DMS79 treated with DMSO at 0.1 percent for 48 hours (cell line): ENCODE measurements around the gene SLC12A6.

ENCODE experiments used
- DNase-seq: peaks from one replicate; lab custom pipeline; 2025; lab: John Stamatoyannopoulos, UW

The SLC12A6 gene

DNA sequence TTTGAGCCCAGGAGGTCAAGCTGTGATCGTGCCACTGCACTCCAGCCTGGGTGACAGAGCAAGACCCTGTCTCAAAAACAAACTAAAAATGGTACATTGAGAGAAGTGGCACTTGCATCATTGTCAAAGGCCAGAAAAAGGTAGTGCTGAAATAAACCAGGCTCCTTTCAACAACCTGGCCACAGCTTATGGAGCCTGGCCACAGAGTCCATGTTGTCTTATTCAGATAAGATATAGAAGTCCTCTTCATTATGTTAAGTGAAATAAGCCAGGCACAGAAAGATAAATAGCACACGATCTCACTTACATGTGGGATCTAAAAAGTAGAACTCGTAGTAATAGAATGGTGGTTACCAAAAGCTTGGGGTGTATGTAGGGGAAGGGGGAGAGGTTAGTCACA, 78.0 kb downstream of the SLC12A6 start:
- no peak for DNase-seq

DNA sequence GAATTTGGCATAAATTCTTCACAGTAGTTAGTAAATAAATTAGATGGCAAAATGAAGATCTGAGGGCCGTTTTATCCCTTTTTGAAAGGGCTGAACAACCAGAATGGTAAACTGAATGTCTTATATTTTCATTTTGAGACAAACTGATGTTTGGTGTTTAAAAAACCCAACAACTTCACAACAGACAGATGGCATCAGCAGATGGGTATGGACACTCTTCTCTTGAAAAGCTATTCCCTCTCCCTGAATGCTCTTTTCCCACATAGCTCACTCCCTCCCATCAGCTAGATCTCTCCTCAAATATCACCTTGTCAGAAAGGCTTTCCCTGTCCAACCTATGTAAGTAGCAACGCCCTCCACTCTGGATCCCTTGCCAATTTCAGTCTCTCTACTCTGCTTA, 79.4 kb downstream of the SLC12A6 start:
- no peak for DNase-seq

DNA sequence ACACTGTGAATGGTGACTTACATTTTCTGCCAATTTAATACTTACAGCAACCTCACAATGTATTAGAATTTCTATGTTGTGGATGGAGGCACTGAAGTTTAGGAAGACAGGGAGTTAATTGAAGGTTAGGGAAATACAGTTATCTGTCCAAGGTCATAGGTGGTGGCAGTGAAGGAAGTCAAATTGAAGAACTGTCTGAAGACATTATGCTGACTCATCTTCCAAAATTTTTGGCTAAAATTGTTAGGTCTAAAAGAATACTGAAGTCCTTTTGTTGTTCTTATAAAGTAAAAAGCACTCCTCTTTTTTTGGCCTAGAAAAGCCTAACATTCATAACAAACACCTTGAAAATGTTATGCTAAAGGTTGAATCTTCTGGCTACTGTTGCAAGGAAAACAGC, 85.0 kb downstream of the SLC12A6 start:
- DNase-seq = no peak

DNA sequence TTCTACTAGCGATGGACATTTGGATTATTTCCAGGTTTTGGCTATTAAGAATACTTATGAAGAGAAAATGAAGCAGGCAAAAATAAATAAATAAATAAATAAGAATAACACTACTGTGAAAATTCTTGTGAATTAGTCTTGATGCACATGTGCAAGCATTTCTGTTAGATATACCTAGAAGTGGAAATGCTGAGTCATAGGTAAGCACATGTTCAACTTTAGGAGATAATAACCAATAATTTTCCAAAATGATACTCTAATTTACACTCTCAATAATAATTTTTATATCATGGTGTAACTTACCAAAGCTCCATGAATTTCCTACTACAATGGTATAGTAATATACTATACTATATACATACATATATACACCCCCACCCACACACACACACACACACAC, 89.4 kb downstream of the SLC12A6 start:
- DNase-seq = no peak

DNA sequence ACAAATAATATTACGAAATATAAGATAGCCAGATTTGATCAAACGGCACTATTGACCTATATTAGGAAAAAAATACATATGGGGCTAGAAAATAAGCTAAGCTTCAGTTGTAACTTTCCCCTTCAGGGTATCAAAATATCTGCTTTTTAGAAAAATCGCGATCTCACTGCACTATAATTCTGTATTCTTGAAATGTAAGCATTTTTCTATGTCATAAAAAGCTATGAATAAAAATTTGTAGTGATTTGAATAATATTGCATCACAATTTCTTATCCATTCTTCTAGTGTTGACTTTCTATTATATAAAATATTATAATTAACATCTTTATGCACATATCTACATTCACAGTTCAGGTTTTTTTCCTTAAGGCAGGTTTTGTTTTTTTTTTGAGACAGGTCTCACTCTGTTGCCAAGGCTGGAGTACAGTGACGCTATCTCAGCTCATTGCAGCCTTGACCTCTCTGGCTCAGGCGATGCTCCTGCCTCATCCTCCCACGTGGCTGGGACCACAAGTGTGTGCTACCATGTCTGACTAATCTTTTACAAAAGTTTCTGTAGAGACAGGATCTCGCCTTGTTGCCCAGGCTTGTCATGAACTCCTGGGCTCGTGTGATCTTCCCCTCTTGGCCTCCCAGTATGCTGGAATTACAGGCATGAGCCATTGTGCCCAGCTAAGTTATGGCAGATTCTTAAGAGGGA, 91.2 kb downstream of the SLC12A6 start:
- DNase-seq = no peak

DNA sequence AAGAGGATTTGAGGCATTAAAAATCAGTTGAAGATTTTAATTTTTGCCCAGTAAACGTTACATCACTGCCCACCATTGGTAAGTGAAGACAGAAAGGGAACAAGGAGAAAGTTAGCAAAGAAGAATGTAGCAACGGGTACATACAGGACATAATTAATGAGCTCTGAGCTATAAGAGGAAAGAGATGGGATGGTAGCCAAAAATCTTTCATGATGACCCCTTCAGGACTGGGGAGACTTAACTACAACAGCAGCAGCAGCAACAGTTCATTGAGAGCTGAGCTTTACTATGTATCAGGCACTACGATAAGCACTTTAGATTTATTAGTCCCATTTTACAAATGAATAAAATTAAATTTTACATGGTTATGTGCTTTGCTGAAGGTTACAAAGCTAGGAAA, 94.4 kb downstream of the SLC12A6 start:
- no peak for DNase-seq

DNA sequence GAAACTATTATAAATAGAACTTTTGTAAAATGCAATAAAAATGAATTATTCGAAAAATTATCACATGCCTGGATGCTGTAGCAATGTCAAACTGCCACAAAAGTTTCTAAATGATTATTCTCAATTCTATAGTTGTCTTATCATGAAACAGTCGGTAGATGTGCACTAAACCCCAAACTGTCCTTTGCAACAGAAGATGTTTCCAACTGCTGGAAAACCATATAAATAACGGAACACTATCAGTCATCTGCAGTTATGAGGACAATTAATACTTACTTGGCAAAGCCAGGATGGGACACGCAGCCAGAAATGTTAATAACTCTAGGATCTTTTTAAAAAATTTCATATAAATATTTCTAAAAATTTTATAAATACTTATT, 95.3 kb downstream of the SLC12A6 start:
- no peak for DNase-seq

DNA sequence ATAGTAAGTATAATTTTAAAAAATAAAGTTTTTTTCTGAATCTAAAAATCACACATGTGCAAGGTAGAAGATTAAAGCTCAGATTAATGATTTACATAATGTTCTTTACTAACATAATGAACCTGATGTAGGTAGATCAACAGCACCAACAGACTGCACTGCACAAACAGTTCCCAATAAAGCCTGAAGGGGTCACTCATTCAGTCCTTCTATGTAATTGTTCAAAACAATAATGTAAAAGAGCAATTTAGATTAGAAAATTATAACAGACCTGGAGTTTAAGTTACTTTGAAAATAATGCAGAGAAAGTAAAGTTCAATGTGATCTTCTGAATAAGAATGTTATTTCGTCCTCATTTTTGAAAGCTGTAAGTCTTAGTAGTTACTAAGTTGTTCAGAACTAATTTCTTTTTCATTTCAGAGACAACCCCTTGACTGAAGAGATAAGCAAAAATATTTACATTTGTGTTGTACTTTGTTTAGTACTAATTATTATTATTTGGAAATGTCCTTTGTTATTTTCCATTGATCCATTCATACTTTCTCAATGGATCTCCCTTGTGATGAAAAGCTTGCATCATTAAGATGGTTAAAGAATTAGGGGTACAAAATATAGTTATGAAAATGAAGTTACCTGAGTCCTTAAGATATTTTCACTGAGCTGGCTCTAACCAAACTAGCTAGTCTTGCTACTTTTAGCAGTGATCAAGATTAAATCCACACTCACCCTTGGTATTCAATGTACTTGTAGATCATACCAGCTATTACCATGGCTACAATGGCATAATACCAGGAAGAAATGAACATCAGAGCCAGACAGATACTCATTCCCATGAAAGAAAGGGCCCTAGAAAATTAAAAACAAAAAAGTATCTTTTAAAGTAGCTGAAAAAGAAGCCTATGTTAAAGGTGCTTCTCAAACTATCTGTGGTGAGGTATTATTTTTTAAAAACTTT, 95.9 kb downstream of the SLC12A6 start:
- DNase-seq = no peak

DNA sequence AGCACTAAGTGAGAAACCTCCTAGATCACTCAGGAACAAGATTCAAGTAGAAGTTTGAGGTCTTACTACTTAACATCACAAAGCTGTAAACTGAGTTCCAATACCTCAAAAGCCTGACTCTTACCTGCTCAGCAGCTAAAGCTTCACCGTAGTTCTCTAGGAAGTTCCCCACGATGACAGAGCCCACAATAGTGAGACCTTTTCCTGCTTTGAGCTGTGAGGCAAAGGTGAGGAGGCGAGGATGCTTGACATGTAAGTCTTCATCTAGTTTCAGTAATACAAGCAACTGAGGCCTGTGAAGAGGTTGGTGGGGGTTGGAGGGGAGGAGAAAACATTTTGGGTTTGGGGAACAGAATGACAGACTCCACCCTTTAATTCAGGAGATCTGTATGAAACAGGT, 97.0 kb downstream of the SLC12A6 start:
- no peak for DNase-seq

DNA sequence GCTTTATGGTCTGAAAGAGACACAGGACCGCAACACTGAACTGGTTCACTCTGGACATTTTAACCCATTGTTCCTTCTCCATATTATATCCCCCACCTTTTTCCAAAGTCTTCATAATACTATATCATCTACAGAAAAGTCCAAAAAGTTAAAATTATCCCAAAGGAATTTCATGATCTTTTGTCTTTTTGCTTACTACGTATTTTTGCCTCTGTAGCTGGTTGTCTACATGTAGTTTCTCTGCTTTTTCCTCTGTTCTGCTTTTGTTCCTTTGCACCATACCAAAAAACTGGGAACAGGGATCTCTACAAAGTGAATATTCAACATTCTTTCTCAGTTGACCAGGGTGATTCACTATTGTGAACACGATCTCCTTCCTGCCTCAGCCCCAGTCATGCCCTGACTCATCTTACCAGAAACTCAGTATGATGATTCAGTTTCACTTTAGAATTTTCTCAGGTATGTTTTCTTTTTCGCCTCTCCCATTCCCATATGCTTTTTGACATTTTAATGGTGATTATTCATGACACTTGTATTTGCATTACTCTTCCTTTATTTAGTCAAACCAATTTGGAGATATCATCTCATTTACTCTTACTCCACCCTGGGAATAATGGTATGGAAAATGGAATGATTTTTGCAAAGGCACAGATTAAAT, 98.3 kb downstream of the SLC12A6 start:
- no peak for DNase-seq

DNA sequence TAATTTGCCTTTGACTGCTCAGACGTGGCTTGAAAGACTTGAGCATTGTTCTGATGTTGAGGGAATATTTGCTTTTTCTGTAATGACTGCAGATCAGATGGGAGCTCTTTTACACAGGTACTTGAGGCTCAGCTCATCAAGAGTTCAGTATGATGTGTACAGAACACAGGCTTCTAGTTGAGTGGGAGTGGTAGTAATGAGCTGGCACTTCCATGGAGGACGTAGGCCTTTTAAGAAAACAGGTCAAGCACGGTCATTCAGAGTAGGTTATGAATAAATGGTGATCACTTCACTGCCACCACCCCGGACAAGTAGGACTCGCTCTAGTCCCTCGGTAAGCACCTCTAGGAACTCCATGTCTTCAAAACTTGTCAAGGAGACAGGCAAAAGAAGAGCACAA, 104.0 kb downstream of the SLC12A6 start:
- DNase-seq = peak; percentile 2

DNA sequence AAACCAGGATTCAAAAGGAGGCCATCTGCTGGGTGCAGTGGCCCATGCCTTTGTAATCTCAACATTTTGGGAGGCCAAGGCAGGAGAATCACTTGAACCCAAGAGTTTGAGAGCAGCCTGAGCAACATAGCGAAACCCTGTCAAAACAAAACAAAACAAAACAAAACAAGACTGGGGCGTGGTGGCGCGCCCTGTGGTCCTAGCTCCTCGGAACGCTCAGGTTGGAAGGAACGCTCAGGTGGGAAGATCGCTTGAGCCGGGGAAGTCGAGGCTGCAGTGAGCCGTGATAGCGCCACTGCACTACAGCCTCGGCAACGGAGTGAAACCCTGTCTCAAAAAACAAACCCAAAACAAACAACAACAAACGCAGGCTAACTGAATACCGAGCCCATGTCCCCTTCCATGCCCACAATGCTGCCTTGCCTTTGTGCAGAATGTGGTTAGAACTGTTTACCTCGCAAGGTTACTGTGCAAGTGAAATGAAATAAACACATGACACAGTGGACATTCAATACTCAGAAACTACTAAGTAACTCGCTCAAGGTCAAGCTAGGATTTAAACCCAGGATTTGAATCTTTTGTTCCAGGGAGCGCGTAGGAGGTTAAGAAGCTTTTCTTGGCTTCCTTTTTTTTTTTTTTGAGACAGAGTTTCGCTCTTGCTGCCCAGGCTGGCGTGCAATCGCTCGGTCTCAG, 113.5 kb downstream of the SLC12A6 start:
- DNase-seq = no peak

DNA sequence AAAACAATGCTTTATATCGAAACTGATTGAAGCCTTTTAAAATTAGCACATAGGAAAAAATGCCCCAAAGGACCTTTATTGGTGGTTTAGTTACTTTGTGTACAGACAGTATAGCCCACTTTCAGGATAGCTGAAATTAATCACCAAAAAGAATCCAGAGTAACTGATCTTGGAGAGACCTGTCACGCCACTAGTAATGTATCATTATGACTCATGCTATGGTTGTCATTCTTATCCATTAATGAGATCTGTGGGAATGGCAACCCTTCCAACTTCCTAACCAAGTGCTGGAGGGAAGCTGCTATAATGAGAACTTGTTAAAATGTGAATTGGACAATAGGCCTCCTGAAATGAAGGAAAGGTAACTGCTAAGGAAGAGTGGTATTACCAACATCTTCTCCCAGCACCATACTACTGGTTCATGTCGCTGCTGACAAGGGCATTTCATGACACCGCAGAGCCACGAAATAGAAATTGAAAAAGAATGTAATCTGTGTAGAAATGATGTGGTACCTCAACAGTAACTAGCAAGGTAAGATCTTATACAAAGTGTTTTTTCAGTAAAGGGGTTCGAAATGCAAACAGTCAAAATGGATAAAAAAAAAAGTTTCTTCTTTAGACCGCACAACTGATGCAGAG, 119.9 kb downstream of the SLC12A6 start:
- DNase-seq = no peak

DNA sequence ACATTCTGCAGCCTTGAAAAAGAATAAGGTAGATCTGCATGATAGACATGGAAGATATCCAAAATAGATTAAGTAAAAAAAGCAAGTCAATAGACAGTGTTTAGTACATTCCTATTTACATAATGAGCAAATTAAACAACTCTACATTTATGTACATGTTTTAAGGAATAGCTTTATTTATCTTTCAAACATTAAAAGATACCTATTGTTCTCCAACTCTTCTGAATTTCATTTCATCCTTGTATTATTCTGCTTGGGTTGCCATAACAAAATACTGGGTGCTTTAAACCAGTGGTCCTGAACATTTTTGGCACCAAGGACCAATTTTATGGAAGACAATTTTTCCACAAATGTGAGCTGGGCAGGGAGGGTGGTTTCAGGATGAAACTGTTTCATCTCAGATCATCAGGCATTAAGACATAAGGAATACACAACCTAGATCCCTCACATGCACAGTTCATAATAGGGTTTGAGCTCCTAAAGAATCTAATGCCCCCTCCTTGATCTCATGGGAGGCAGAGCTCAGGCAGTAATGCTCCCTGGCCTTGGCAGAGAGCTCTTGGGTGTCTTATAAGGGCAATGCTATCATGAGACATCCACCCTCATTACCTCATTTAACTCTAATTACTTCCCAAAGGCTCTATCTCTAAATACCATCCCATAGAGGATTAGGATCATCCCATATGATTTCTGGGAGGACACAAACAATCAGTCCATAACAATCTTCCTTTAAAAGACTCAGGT, 120.9 kb downstream of the SLC12A6 start:
- DNase-seq = no peak

DNA sequence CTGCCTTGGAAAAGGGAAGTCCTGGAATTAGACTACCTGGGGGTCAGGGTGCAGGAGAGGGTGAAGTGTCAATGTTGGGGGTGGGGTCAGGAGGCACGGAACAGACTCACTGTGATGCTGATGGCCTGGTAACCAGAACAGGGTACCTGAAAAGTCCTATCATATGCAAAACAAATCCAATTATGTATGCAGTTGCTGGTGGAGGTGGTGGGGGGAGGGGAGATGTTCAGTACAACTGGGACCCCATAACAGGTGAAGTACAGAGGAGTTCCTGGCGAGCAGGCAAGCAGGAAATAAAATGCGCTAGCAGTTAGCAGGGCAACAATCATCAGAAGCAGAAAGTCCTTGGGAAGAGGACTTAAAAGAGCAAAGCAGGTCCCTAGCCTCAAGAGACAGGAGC, 123.4 kb downstream of the SLC12A6 start:
- DNase-seq = no peak

DNA sequence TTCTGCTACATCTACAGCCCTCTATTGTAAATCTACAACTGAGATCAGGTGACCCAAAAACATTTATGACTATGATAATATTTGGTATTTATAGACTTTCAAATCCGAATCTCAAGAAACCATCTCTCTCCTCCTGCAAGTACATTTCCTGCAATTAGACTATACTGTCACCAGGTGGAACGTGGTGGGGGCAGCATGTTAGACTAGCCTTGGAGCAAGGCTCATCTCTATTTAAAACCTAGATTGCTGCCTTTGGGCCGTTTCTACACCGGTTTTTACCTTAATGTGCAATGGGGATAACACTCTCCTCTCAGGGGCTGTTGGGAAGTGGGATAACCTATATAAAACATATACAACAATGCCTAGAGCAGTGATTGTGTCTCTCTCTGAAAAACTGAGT, 123.9 kb downstream of the SLC12A6 start:
- DNase-seq = no peak

DNA sequence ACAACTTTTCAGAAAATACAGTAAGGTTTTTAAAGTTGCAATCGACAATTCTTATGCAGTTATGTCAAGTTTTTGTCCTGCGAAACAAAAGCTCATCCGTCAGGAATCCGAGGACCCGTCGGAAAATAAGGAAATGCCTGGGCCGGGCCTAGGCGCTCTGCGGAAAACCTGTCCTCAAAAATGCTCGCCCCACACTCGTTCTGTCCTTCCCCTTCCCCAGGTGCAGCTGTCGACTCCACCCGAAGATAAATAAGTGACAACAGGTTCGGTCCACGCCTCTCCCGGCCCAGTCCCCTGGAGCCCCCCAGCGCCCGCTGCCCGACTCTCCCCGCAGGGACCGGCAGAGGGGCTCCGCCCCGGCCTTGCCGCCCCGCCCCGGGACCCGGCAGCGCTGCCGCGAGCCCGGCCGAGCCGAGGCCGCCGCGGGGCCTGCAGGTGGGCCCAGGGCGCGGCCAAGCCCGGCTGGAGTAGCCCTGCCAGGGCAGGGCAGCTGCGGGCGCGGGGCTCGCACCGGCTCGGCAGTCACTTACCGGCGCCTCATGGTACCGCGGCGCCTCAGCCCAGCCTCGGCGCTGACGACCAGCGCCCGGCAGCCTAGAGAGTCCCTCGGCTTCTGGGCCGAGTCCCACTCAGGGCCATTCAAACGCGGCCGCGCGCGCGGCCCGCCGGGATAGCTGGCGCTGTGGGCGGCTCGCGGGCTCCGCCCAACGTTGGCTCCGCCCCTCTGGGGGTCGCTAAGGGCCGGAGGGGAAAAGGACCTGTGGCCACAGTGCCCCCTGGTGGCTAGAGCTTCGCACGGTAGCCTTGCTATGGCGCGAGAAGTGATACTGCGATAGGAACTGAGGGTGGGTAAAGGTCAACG, 127.9 kb downstream of the SLC12A6 start, which contains the start of gene KATNBL1:
TSS of gene KATNBL1 (minus strand) at position 676 of the 862 bp plus-strand sequence. CDS start 46,420 bp downstream, outside the sequence.
- peak; percentile 46 for DNase-seq

DNA sequence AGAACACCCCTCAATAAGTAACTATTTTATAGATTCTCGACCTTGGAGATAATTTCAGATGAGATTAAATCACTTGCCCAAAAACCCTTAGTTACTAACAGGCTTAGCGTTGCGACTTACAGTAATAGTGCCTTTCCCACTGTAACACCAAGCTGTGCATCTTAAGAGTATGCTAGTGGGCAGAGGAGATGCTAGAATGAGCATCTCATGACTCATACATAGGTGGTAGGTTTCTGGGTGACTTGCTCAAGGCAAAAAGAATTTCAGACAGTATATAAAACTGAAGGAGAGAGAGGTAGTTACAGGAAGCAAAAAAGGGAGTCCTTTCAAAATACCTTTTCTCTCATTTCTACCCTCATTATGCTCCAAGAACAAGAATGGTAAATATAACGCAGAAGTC, 131.6 kb downstream of the SLC12A6 start:
- DNase-seq = no peak

DNA sequence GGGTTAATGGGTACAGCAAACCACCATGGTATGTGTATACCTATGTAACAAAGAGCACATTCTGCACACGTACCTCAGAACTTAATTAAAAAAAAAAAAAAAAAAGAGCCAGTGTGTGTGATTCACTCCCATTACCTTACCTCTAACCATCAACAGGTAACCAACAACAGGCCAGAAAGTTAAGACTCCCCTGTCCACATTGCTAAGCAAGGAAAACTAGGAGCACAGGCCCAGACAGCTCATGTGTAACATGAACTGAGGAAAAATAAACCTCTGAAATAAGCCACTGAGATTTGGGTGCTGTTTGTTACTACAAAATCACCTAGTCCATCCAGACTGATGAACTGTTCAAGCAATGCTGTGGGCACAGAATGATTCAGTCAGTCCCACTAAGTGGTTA, 133.6 kb downstream of the SLC12A6 start:
- no peak for DNase-seq

DNA sequence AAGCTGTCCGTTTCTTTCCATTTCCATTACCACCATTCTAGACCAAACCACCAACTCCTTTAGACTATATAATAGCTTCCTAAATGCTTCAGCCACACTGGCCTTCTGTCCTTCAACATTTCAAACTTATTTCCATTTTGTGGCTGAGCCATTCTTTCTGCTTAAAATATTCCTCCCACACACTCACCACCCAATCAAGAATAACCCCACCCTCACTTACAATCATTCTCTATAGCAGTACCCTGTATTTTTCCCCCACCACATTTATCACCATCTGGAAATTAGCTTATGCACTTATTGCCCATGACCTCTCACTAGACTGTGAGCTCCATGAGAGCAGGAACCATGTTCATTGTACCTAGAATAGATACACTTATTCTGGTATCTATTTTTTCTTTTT, 134.3 kb downstream of the SLC12A6 start:
- DNase-seq = no peak
